ENCODE results near the gene PNKP.

Gene PNKP

DNA sequence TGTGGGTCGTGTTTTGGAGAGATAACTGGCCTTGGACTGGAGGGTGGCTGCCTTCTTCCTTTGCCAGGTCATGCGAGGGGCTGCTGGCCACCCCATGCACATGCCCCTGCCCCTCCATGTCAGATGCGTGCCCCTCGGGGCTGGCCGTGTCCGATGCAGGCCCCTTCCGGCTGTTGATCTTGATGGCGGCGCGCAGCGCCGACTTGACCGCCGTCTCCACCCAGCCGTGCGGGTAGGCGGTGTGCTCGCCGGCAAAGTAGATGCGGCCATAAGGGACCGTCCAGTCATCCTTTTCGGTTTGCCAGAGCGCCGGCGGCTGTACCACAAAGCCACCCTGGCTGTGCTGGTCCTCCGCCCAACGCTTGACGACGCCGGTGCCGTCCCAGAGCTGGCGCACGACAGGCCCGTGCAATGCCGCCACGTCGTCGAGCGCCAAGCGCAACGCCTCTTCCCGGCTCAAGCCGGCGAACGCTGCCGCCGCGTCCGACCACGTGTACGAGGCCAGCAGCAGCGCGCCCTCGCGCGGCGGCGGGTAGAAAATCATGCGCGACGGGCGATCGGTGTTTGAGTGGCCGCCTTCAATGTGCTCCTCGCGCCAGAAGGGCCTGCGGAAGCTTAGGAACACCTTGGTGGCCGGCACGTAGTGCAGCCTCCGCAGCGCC lies 22.4 kb upstream of the PNKP start:
- peak; percentile 82 for DNase-seq

DNA sequence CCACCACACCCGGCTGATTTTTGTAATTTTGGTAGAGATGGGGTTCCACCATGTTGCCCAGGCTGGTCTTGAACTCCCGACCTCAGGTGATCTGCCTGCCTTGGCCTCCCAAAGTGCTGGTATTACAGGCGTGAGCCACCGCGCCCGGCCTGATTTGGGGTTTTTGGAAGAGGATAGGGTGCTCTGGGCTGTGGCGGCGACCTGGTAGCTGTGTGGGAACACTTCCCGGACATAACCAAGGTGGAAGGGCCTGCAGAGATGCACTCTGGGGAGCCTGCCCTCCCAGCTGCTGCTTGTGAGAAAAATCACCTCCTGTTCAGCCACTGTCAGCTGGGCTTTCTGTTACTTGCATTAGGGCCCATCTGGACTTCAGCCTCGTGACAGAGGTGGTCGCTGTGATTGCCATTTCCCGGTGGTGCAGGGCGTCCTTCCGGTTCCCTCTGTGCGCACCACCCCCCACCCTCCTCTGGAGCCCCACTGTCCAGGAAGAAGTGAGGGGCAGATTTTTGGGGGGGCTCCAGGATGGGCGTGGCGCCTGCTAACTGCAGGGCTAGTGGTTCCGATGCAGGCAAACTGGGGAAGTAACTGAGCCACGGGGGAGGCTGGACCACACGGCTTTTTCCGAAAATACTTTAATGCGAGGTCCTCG lies 21.8 kb upstream of the PNKP start:
- DNase-seq: no peak

DNA sequence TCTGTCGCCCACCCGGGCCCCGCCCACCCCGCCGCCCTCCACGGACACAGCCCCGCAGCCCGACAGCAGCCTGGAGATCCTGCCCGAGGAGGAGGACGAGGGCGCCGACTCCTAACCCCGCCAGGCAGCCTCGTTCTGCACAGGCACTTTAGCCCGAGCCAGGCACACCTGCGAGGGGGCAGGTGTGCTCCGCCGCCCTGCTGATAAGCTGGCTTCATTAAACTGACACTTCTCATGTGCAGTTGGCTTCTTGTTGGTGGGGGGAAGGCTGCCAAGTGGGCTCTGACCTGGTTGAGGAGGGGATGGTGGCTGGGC lies 21.1 kb upstream of the PNKP start:
- DNase-seq: no peak

DNA sequence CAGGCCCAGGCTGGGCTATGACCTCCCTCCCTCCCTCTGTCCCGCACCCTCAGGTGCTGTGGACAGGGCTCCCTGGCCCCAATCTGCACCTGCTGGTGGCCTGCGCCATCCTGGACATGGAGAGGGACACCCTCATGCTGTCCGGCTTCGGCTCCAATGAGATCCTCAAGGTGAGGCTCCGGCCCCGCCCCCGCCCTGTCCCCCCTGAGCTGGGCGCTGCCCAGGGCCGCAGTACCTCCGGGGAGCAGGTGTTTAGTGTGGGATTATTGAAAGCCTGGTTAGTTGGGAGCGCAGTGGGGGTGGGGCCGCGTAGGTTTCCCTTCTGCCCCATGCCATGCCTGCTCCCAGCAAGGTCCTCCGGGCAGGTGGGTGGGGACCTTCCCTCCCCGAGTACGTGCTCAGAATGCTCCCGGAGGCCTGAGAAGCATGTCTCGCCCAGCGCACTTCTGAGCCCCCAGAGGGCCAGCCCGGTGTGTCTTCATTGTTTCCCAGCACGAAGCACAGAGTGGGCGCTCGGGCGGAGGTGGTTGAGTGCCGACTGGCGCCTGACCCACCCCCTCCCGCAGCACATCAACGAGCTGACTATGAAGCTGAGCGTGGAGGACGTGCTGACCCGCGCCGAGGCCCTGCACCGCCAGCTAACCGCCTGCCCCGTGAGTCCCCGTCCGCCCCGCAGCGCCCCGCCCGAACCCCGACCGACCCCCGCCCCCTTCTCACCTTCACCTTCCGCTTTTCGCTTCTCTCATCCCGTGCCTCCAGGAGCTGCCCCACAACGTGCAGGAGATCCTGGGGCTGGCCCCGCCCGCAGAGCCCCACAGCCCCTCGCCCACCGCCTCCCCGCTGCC lies 20.5 kb upstream of the PNKP start:
- no peak for DNase-seq

DNA sequence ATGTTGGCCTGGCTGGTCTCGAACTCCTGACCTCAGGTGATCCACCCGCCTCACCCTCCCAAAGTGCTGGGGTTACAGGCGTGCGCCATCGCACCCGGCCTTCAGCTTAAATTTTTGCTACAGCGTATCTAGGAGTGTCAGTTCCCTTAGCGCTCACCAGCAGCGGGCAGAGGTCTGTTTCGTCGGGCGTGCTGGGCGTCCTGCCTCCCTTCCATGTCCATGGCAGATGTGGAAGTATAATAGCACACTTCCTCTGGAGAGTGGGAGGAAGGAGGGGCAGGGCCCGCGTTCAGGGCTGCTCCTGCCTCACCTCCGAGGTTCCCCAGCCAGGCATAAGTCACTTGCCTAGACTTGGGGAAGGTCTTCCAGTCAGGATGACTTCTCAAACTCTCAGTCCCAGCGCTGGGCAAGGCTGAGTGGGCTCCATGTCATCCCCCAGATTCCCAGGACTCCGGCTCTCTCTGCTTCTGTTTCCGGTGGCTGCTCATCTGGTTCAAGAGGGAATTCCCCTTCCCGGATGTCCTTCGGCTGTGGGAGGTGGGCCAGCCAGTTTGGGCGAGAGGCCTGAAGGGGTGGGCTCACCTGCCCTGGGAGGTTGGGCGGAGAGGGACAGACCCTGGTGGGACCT lies 19.8 kb upstream of the PNKP start:
- no peak for DNase-seq

DNA sequence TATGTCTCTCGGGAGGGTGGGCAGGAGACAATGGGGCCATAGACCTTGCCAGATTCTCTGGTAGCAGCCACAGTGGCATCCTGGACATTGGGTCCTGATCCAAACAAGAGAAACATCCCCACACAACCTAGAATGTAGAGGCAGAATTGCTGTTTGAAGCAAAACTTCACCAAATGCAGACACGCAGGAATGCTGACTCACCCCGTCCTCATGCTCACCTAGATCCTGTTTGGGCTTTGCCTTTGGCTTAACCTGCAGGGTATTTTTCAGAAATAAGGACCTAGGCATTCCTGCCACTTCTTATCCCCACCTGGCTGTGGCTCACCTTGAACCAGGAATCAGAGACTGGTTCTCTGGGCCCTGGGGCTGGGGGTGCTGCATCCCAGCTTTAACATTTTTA lies 17.4 kb upstream of the PNKP start:
- no peak for DNase-seq

DNA sequence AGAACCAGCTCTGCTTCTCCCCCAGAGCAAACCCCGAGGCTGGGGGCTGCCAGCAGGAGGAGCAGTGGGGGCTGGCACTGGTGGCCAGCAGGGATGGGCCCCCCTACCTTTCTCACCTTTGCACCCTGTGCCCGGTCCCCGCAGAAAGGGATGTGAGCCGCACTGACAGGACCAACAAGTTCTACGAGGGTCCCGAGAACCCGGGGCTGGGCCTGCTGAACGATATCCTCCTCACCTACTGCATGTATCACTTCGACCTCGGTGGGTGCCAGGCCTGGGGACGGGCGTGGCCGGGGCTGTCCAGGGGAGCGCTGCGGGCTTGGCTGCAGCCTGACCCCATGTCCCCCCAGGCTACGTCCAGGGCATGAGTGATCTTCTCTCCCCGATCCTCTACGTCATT lies 16.7 kb upstream of the PNKP start:
- no peak for DNase-seq

DNA sequence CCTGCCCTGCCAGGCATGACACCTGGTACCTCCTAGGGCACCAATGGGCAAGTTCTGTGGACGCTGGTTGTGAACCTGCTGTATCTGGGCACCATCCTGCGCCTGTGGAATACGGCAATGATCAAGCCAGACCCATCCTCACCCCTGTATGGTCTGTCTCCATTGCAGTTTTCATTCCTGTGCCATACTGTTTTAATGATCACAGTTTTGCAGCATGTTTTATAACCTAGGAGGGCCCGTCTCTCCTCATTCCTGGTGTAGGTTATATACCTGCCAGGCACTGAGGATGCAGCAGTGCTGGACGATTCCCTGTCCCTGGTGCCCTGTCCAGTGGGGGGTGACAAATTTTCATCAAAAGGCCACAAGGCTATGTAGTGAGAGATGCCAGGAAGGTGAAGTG lies 15.7 kb upstream of the PNKP start:
- DNase-seq: no peak

DNA sequence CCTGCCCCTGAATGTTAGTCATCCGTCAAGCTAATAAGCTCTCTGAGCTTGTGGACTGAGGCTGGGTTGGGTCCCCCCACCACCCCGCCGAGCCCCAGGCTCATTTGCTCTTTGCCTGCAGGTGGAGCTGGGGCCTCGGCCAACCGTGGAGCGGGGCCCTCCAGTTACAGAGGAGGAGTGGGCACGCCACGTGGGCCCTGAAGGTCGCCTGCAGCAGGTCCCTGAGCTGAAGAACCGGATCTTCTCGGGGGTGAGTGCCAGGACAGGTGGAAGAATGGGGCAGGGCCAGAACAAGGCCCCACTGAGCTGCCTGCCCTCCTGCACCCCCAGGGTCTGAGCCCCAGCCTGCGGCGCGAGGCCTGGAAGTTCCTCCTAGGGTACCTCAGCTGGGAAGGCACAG lies 15.3 kb upstream of the PNKP start:
- no peak for DNase-seq

DNA sequence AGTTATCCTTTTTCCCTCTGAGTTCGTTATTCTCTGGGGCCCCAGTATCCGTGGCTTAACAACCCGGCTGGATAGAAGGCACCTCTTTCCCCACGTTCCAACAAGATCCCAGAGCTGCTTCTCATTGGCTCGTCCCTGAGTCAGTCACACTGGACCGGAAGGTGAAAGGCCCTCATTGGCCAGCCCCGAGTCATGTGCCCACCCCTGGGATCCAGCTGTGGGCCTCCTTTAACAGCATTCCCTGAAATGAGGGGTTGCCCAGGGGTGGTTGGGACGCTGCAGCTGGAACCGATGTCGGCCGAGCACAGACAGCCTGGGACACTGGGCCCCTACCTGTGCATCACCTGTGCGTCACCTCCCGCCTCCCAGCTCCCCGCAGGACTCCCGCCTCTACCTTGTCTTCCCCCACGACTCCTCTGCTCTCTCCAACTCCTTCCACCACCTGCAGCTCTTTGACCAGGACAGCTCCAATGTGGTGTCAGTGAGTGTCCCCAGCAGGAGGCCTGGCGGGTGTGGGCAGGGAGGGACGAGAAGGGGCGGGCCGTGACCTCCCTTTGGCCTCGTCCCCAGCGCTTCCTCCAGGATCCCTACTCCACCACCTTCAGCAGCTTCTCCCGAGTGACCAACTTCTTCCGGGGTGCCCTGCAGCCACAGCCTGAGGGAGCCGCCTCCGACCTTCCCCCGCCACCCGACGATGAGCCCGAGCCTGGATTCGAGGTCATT lies 14.5 kb upstream of the PNKP start:
- no peak for DNase-seq

DNA sequence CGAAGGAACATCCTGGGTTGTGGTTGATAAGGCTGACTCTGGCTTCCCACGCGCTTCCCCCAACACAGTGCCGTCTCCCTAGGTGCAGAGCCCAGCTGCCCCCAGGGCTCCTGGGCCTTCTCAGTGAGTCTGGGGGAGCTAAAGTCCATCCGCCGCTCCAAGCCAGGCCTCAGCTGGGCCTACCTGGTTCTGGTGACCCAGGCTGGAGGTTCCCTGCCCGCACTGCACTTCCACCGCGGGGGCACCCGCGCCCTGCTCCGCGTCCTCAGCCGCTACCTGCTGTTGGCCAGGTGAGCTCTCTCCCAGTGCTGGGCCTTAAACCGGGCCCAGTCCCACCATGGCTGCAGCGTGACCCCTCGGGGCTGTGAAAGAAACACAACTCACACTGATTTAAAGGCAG lies 13.8 kb upstream of the PNKP start:
- DNase-seq: no peak

DNA sequence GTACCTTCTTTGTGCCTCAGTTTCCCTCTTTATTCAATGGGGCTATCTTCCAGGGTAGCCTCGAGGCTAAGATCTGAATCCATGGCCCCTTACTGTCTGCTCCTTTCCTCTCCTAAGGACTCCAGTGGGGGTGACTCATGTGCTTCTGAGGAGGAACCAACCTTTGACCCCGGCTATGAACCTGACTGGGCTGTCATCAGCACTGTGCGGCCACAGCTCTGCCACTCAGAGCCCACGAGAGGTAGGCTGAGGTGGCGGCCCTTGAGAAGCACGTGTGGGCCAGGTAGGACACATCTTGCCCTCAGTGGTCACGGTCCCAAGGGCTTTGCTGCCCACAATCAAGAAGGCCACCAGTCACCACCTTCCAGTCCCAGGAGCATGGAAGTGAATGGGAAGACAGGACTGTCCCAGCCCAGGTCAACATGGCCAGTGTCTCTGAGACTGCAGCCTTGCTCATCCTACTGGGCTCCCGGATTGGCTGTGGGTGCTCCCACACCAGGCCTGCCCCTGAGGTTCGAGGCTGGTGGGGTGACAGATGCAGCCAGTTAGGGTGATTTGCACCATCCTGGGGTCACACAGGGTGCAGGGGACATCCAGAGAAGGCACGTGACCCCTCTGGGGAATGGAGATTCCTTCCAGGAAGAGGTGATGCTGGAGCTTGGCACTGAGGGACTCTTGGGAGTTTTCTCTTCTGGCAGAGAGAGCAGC lies 12.9 kb upstream of the PNKP start:
- DNase-seq: no peak

DNA sequence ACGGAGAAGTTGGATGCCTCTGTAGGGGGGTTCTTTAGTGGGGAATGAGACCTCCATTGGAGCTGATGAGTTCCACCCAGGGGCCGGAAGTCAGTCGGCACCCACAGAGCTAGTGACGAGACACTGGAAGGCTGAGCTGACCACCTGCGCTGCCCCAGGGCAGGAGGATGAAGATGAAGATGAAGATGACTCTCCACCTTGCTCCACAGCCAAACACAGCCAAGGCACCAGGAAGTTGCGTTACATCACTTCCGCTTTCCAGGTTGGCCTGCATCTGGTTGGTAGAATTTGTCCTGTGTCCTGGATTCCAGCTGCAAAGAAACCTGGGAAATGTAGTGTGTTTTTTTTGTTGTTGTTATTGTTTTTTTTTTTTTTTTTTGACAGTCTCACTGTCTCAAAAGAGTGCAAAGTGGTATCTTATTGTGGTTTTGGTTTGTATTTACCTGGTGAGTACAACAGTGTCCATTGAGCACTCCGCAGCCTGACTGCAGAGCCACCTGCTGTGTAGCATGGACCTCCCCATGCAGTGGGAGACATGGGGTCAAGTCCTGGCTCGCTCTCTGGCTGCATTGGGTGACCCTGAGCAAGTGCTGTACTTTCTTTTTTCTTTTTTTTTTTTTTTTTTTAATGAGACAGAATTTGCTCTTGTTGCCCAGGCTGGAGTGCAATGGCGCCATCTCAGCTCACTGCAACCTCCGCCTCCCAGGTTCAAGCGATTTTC lies 12.0 kb upstream of the PNKP start:
- no peak for DNase-seq

DNA sequence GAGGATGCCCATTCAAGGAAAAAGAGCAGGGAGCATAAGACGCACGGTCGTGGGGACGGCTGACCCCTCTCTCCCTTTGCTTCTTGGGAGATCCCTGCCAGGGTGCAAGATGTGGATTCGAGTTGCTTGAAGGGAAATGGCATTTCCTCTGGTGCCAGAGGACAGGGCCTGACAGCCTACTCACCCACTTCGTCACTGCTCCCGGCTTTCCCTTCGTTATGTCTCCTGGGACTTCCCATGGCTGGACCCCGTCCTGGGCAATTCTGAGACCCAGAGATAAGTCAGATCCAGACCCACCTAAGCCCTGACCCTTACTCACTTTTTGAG lies 11.3 kb upstream of the PNKP start:
- no peak for DNase-seq

DNA sequence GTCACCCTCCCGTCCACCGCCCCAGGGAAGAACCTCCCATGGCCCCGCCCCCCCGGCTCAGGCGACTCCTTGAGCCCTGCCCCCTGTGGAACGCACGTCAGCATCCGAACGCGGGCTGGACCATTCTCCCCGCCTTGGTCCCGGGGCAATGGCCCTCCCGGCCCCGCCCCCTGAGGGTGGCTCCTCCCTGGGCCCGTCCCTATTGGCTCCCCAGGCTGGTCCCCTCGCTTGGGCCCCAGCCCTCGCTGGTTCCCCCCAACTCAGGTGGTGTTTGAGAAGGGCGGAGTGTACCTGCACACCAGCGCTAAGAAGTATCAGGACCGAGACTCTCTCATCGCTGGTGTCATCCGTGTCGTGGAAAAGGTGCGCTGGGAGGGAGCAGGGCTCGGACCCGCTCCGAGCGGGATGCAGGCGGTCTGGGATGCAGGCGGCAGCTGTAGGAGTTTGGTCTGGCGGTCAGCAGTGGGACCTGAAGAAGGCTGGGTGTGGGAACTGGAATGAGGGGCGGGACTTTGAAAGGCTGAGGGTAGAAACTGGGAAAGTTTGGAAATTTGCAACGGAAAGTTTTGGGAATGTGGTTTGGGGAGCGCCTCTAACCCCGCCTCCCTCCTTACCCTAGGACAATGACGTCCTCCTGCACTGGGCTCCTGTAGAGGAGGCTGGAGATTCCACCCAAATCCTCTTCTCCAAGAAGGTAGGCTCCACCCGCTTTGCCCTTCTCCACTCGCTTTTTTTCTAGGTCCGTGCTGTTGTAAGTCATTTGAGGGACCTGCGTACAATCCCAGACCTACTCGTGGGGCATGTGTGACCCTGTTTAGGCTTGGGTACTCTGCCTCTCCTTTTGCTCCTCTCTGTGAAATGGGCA lies 10.7 kb upstream of the PNKP start:
- peak; percentile 100 for DNase-seq

DNA sequence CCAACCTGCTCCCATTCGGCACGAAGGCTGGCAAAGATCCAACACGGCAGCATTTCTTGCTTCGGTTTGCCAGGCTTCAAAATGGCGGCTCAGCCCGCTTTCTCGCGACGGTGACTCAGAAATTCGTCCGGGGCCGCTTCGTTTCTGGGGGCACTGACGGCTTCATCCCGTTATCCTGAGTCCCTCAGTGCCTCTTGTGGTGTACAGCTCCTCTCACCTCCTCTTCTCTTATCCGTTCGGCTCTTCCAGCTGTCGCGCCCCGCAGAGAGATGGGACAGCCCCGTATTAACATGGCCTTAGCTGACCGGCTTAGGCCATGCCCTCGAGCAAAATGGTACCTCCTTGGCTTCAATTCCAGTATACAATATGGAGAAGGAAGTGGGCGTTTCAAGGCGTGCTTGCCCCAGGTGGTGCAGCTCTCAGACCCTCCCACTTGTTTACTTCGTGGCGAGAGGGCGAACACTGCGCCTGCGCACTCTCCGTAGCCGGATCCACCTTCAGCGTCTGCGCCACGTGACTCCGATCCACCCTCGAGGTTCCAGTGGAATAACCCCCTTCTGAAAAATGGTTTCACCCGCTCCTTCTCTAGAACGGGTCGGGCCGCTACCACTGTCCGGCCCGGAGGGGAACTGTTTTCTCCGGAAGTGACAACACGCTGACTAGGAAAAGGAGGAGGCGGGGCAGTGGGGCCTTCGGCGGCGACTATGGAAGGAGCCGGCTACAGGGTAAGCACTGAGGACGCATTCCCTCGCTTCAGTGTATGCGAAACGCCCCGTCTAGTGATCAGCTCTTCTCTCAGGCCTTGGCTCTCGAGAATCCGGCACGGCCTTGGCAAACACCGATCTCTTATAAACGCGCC lies 9.9 kb upstream of the PNKP start, which contains the start of the genes AKT1S1 and TBC1D17:
TSS of gene AKT1S1 (minus strand) at position 336 of the 859 bp plus-strand sequence. CDS start 4,060 bp downstream, outside the sequence.
TSS of gene TBC1D17 (plus strand) at position 683 of the 859 bp plus-strand sequence. CDS start at position 705, 22 bp downstream.
- DNase-seq: peak; percentile 97

DNA sequence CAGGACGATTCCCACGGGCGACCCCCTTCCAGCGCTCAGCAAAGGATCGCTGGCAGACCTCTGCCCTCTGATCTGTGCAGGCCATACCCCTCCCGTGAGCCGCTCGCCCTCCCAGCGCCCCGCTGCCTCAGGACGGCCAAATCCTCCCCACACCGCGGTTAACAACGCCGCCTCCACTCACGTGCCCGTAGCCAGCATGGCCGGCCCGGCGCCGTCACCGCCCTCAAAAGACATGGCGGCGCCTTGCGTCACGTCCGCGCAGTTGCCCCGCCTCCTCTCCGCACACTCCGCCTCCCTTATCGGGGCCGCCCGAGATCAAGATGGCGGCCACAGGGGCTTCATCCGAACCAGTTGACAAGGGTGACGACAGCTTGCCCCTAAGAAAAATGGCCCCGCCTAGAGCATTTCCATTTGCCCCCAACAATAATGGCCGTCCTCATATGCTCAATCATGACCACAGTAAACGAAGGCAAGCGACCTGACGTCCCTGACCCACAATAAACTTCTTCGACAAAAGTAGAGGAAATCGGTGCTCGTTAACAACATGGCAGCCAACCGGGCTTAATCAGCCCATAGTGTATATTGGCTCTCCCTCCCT lies 9.1 kb upstream of the PNKP start:
- peak; percentile 98 for DNase-seq

DNA sequence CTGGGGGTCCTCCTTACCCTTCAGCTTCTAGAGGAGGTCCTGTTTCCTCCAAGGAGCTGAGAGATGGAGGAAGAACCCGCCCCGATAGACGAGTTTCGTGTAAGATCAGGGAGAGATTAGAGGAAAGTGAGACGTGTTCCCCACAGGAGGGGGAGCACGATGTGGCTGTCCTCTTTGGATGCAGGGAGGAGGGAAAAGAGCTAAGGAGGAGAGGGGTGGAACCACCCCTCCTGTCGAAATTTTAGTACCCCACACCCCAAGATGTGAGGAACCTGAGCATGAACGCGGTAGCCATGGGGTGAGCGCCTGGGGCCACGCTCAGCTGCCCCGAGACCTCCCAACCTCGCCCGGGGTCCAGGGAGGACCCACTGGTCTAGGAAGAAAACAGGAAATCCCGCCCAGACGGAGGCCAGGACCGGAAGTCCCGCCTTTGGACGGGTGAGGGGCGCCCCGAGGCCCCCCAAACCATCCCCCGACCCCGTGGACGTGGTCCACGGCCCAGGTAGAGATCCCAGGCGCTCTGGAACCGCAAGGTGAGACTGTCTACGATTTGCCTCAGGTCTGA lies 8.6 kb upstream of the PNKP start:
- peak; percentile 77 for DNase-seq

DNA sequence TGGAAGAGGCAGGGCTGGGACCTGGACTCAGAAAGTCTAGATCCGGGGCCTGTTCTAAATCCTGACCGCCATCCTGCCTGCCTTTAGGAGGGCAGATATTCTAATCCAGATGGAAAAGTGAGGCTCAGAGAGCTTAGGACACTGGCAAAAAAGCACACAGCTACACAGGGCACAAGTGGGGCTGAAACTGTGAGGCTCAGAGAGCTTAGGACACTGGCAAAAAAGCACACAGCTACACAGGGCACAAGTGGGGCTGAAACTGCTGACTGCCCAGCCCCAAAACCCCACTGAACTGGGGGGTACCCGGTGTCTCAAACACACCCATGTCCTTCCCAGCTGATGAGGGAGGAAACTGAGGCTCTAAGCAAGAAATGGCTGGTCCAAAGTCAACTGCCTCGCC lies 7.8 kb upstream of the PNKP start:
- DNase-seq: no peak
